ENCODE measurements around the gene CAMSAP1.

- TF ChIP-seq POLR2A (IDR thresholded peaks at IDR 0.05; ENCODE audit: low read depth, low read length) (no peak), POLR2AphosphoS5 (IDR thresholded peaks at IDR 0.05; ENCODE audit: low read depth, low read length) (no peak), TAF1 (IDR thresholded peaks at IDR 0.05; ENCODE audit: borderline replicate concordance, low read depth, low read length) (no peak)
These were observed 22.1 kb downstream of the CAMSAP1 start for GRCh38 chr9:135885100-135885853.
